ENCODE results near the gene DNAH10.

DNA sequence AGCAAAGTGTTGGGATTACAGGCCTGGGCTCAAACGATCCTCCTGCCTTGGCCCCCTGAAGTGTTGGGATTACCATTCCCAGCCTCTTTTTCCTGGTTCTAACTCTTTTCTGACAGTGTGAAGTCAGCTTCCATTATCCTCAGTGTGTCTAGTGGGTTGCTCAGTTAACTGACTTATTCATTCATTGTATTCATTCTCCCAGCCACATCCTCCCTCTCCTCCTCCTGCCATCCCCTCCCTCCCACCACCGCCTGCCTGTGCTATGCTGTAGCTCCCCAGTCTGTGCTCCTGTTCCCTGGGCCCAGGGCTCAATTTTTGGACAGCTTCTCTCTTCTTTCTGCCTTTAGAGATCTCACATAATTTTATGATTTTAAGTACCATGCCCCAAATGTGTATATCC lies 30.5 kb upstream of the DNAH10 start:
- no peak for TF ChIP-seq ZNF274 (IDR thresholded peaks at IDR 0.05; ENCODE audit: low read depth, low read length)
- no peak for TF ChIP-seq YY1 (IDR thresholded peaks at IDR 0.05; ENCODE audit: insufficient read depth, insufficient read length)
